Measurements from ENCODE around the gene SGTA.

GRCh38 chr19:2731181-2731995 lies 51.7 kb downstream of the SGTA start:
- TF ChIP-seq CTCF (IDR thresholded peaks at IDR 0.05; ENCODE audit: low read depth, low read length), result no peak
- TF ChIP-seq EZH2phosphoT487 (IDR thresholded peaks at IDR 0.05; ENCODE audit: low read depth), result no peak
